ENCODE measurements around the gene HEXD.

HEXD gene

GRCh38 chr17:82480318-82480717, 62.2 kb downstream of the HEXD start:
- no peak for TF ChIP-seq CTCF (IDR thresholded peaks at IDR 0.05; ENCODE audit: insufficient read depth, missing control alignments)
- DNase-seq (ENCODE audit: insufficient read length, low spot score) (no peak), FAIRE-seq (no peak)

- FAIRE-seq (no peak), DNase-seq (ENCODE audit: insufficient read length, low spot score) (no peak)
- no peak for TF ChIP-seq CTCF (IDR thresholded peaks at IDR 0.05; ENCODE audit: insufficient read depth, missing control alignments)
These were observed 65.1 kb downstream of the HEXD start for GRCh38 chr17:82483204-82483660.

DNA sequence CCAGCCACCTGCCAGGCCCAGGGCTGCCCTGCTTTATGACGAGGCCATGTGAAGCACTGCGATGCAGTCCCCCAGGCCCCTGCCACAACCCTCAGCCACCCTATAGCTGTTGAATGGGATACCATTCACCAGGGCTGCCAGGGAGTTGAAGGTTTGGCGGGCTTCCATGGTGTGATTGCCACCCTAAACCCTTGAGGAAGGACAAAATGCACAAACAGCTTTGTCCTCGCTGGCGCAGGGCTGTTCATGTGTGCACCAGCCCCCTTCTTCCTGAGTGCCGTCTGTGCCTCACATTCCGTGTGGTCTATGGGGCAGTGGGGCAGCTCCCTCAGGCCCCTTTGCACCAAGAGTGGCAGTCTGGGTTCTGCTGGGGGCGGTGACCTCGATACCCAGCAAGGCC, 65.7 kb downstream of the HEXD start:
- no peak for TF ChIP-seq CTCF (IDR thresholded peaks at IDR 0.05; ENCODE audit: insufficient read depth, missing control alignments)
- no peak for DNase-seq (ENCODE audit: insufficient read length, low spot score)
- FAIRE-seq: no peak

DNA sequence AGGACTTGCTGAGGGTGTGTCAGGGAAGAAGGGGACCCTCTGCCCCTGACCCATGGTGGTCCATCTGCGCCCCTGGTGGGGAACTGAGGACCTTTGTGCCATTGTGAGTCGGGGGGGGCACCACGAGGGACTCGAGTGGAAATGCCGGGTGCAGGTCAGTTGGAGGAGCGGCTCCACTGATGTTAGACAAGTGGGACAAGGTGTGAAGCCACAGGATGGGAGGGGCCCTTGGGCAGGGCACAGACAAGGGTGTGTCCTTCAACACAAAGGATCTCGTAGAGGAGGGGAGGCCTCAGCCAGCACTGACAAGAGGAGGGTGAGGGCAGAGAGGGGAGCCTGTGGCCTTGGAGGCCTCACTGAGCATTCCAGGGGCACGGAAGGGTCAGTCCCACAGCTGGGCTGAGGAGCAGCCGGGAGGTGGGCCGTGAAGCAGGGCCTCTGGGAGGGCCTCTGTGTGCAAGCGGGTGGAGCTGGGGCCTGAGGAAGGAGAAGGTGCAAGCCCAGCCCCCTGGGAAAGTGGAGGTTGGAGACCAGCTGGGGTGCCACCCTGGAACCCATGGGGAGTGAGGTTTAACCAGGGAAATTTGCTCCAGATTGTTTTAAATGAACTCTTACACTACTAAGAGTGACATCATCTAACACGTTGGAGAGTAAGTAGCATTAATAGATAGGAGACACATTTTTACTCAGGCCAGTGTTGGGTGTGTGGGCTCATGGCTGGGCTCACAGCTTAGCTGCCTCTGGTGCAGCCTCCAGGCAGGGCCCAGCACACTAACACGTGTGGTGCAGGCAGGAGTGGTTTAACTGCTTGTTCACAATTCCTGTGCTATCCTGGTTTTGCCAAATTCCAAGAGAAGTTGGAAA, 68.3 kb downstream of the HEXD start:
- FAIRE-seq: no peak
- DNase-seq (ENCODE audit: insufficient read length, low spot score): no peak
- TF ChIP-seq CTCF (IDR thresholded peaks at IDR 0.05; ENCODE audit: insufficient read depth, missing control alignments): no peak

GRCh38 chr17:82487910-82488309, 69.8 kb downstream of the HEXD start:
- DNase-seq (ENCODE audit: insufficient read length, low spot score) (peak; percentile 57), FAIRE-seq (no peak)
- TF ChIP-seq CTCF (IDR thresholded peaks at IDR 0.05; ENCODE audit: insufficient read depth, missing control alignments): no peak

GRCh38 chr17:82489117-82489516, 71.0 kb downstream of the HEXD start:
- no peak for FAIRE-seq
- no peak for DNase-seq (ENCODE audit: insufficient read length, low spot score)
- no peak for TF ChIP-seq CTCF (IDR thresholded peaks at IDR 0.05; ENCODE audit: insufficient read depth, missing control alignments)

- DNase-seq (ENCODE audit: insufficient read length, low spot score) (no peak), FAIRE-seq (no peak)
- no peak for TF ChIP-seq CTCF (IDR thresholded peaks at IDR 0.05; ENCODE audit: insufficient read depth, missing control alignments)
These were observed 71.8 kb downstream of the HEXD start for GRCh38 chr17:82489851-82490511.

All from D721Med (cell line).